Measurements from ENCODE around the gene UBE3C. TPM values are rescaled to one million over a fixed set of nuclear protein-coding genes. Genes with fewer than 3 reads are reported as not detected.

Gene UBE3C
- total and polyA plus RNA-seq, 2 donors (not counting 3 experiments of a cell fraction or from before 2014, with no cell fraction given) = 45.1 to 77.3 TPM

- H3K9me3 ChIP-seq (replicated peaks; ENCODE audit: control insufficient read depth, insufficient read depth, low read length) = no peaks in the 10 kb centered on the region
- intact Hi-C loops (cut with micrococcal nuclease) (no loop called here), dilution Hi-C loops (cut with MboI; ENCODE audit: extremely low pct_ligation_motif_present, low sequenced_read_pairs) (no loop called here)
- FAIRE-seq (no peak), DNase-seq (ENCODE audit: low read depth, low spot score) (no peak)
- TF ChIP-seq POLR2AphosphoS5 (IDR thresholded peaks at IDR 0.05; ENCODE audit: insufficient read depth, low read depth, low read length) = no peak
- TF ChIP-seq JUN (IDR thresholded peaks at IDR 0.05; ENCODE audit: borderline replicate concordance, insufficient read depth, insufficient read length, low read depth) = no peak
- TF ChIP-seq CTCF (IDR thresholded peaks at IDR 0.05; ENCODE audit: extremely low read depth in 1 of 2, insufficient read depth in 1 of 2, low read depth in 1 of 2, low read length in 2 of 2) = no peak
- no peak for TF ChIP-seq FOS (IDR thresholded peaks at IDR 0.05; ENCODE audit: borderline replicate concordance, insufficient read depth, low read length)
- TF ChIP-seq MAX (IDR thresholded peaks at IDR 0.05; ENCODE audit: insufficient read depth, insufficient read length) = no peak
- TF ChIP-seq POLR2A (IDR thresholded peaks at IDR 0.05; ENCODE audit: low read depth, low read length) = no peak
- TF ChIP-seq EZH2 (IDR thresholded peaks at IDR 0.05; ENCODE audit: borderline replicate concordance, low read depth, low read length, severe bottlenecking) = no peak
- no peak for TF ChIP-seq MYC (IDR thresholded peaks at IDR 0.05; ENCODE audit: low read depth, low read length)
- no peak for TF ChIP-seq GATA2 (IDR thresholded peaks at IDR 0.05; ENCODE audit: insufficient read depth, insufficient read length, low read depth, low read length)
- no peaks in the 10 kb centered on the region for H3K4me1 ChIP-seq (ENCODE audit: control insufficient read depth, extremely low read depth, insufficient read depth, low read length)
- H2AFZ ChIP-seq (ENCODE audit: low read depth, low read length) = no peak overlapping the region
- no peak overlapping the region for H3K27ac ChIP-seq (ENCODE audit: insufficient read depth, low read depth, low read length)
- no peaks in the 10 kb centered on the region for H3K27me3 ChIP-seq (ENCODE audit: control insufficient read depth in 2 of 2, insufficient read depth in 2 of 2, low read length in 2 of 2)
- ChIA-PET CTCF (interaction anchor here (1.5 kb wide), 1 partner anchor 9 kb away, joined by 4 read pairs; no protein-coding TSS in a partner anchor), POLR2A (no interaction called here)
- no peaks in the 10 kb centered on the region for H3K79me2 ChIP-seq (ENCODE audit: control insufficient read depth, insufficient read depth, low read length)
- H4K20me1 ChIP-seq (replicated peaks; ENCODE audit: control insufficient read depth, extremely low read depth, insufficient read depth, low read length) = no peaks in the 10 kb centered on the region
- H3K9me1 ChIP-seq (replicated peaks; ENCODE audit: control insufficient read depth, extremely low read depth, insufficient read depth, low read length) = no peaks in the 10 kb centered on the region
- no peak overlapping the region for H3K9ac ChIP-seq (replicated peaks; ENCODE audit: extremely low read depth, insufficient read depth, low read length)
- no peak overlapping the region for H3K4me3 ChIP-seq (replicated peaks in 1 of 3; ENCODE audit: insufficient read depth in 1 of 3, low read depth in 1 of 3, low read length in 3 of 3)
- H3K36me3 ChIP-seq (ENCODE audit: control insufficient read depth in 2 of 2, extremely low read depth in 1 of 2, insufficient read depth in 2 of 2, low read length in 2 of 2) = no peaks in the 10 kb centered on the region
- H3K4me2 ChIP-seq (ENCODE audit: insufficient read depth, low read length) = no peak overlapping the region
- BruUV-seq (replicated peaks) = no TSS peak
These were observed 13.1 kb upstream of the UBE3C start for GRCh38 chr7:157125376-157126223.

Measured in endothelial cell of umbilical vein (primary cell).